HEK293T (cell line): Measurements from ENCODE around the gene RIN2.

ENCODE experiments used
- CTCF ChIA-PET: fragments of 350-600 bp; formaldehyde crosslinking; extraction: SDS; loops from one replicate; lab custom pipeline; 2021; ENCODE audit warnings: antibody characterized with exemption, inconsistent platforms; lab: Yijun Ruan, JAX
- POLR2A ChIA-PET: fragments of 350-600 bp; formaldehyde crosslinking; extraction: SDS; loops from one replicate; lab custom pipeline; 2020; ENCODE audit warnings: antibody characterized with exemption, inconsistent platforms; lab: Yijun Ruan, JAX
- DNase-seq: peaks from one replicate; pipeline ENCODE4 v3.0.0; 2012; ENCODE audit warnings: mixed read lengths; ENCODE audit errors: extremely low spot score
- ARNT ChIP-seq: fragments of 450-650 bp; IDR thresholded peaks from 2 replicates; pipeline ENCODE4 v1.6.1; 2017; ENCODE audit warnings: mild to moderate bottlenecking
- BHLHE40 ChIP-seq: fragments of 450-650 bp; IDR thresholded peaks from 2 replicates; pipeline ENCODE4 v1.6.1; 2016; ENCODE audit warnings: mild to moderate bottlenecking, moderate library complexity, borderline replicate concordance
- CTBP1 ChIP-seq: fragments of 450-650 bp; IDR thresholded peaks from 2 replicates; pipeline ENCODE4 v1.6.1; 2016; ENCODE audit warnings: borderline replicate concordance
- ELF4 ChIP-seq: fragments of 450-650 bp; IDR thresholded peaks from 2 replicates; pipeline ENCODE4 v1.6.1; 2017; ENCODE audit warnings: antibody characterized with exemption
- FOXA1 ChIP-seq: fragments of 450-650 bp; IDR thresholded peaks from 2 replicates; pipeline ENCODE4 v1.6.1; 2016; ENCODE audit warnings: mild to moderate bottlenecking
- FOXK2 ChIP-seq: fragments of 450-650 bp; IDR thresholded peaks from 2 replicates; pipeline ENCODE4 v1.6.1; 2016; ENCODE audit warnings: mild to moderate bottlenecking
- FOXM1 ChIP-seq: fragments of 450-650 bp; IDR thresholded peaks from 2 replicates; pipeline ENCODE4 v1.6.1; 2017; ENCODE audit warnings: mild to moderate bottlenecking, borderline replicate concordance
- HDGF ChIP-seq: fragments of 450-650 bp; IDR thresholded peaks from 2 replicates; pipeline ENCODE4 v1.6.1; 2017; ENCODE audit warnings: antibody characterized with exemption, borderline replicate concordance
- L3MBTL2 ChIP-seq: fragments of 450-650 bp; conservative IDR thresholded peaks from 2 replicates; pipeline ENCODE4 v1.6.1; 2016; ENCODE audit warnings: mild to moderate bottlenecking
- LEF1 ChIP-seq: fragments of 450-650 bp; IDR thresholded peaks from 2 replicates; pipeline ENCODE4 v1.6.1; 2017; ENCODE audit warnings: mild to moderate bottlenecking, borderline replicate concordance
- NFRKB ChIP-seq: fragments of 450-650 bp; IDR thresholded peaks from 2 replicates; pipeline ENCODE4 v1.6.1; 2016; ENCODE audit warnings: mild to moderate bottlenecking, moderate library complexity
- PKNOX1 ChIP-seq: fragments of 450-650 bp; IDR thresholded peaks from 2 replicates; pipeline ENCODE4 v1.6.1; 2016
- SP1 ChIP-seq: fragments of 450-650 bp; IDR thresholded peaks from 2 replicates; pipeline ENCODE4 v1.6.1; 2017
- SUZ12 ChIP-seq: fragments of 450-650 bp; IDR thresholded peaks from 2 replicates; pipeline ENCODE4 v1.6.1; 2016; ENCODE audit warnings: mild to moderate bottlenecking
- TARDBP ChIP-seq: fragments of 450-650 bp; IDR thresholded peaks from 2 replicates; pipeline ENCODE4 v1.6.1; 2016
- ZNF384 ChIP-seq: fragments of 450-650 bp; IDR thresholded peaks from 2 replicates; pipeline ENCODE4 v1.6.1; 2016

Gene RIN2

GRCh38 chr20:19768325-19768842 lies 10.3 kb downstream of the RIN2 start:
- TF ChIP-seq ZNF384: no peak
- TF ChIP-seq NFRKB: no peak
- no peak for TF ChIP-seq SP1
- no peak for TF ChIP-seq L3MBTL2
- TF ChIP-seq CTBP1: no peak
- TF ChIP-seq PKNOX1: no peak
- no peak for TF ChIP-seq BHLHE40
- TF ChIP-seq FOXM1: no peak
- no peak for TF ChIP-seq TARDBP
- no peak for TF ChIP-seq ARNT
- no peak for TF ChIP-seq SUZ12
- no peak for TF ChIP-seq FOXA1
- no peak for TF ChIP-seq LEF1
- no peak for TF ChIP-seq FOXK2
- TF ChIP-seq HDGF: no peak
- TF ChIP-seq ELF4: no peak
- no peak for DNase-seq
- ChIA-PET CTCF (no interaction called here), POLR2A (no interaction called here)

- ChIA-PET POLR2A (no interaction called here), CTCF (interaction anchor here (1.4 kb wide), 1 partner anchor 224 kb away, joined by 3 read pairs; no protein-coding TSS in a partner anchor)
- TF ChIP-seq FOXA1: no peak
- DNase-seq: no peak
Observed at GRCh38 chr20:19769507-19769906, 11.4 kb downstream of the RIN2 start.

GRCh38 chr20:19770375-19770774 lies 12.3 kb downstream of the RIN2 start:
- TF ChIP-seq CTBP1 (no peak), TARDBP (no peak), FOXK2 (no peak), SP1 (no peak), FOXA1 (no peak), BHLHE40 (no peak), PKNOX1 (no peak), SUZ12 (no peak), LEF1 (no peak), ARNT (no peak), ZNF384 (no peak), FOXM1 (no peak), HDGF (no peak), ELF4 (no peak)
- ChIA-PET POLR2A (no interaction called here), CTCF (interaction anchor here (1.4 kb wide), 1 partner anchor 223 kb away, joined by 3 read pairs; no protein-coding TSS in a partner anchor)

GRCh38 chr20:19771031-19771430 lies 13.0 kb downstream of the RIN2 start:
- TF ChIP-seq FOXA1: no peak
- no peak for TF ChIP-seq NFRKB
- TF ChIP-seq SP1: no peak
- TF ChIP-seq FOXM1: no peak
- TF ChIP-seq L3MBTL2: no peak
- TF ChIP-seq HDGF: no peak
- TF ChIP-seq FOXK2: no peak
- TF ChIP-seq TARDBP: no peak
- TF ChIP-seq SUZ12: no peak
- TF ChIP-seq CTBP1: no peak
- TF ChIP-seq PKNOX1: no peak
- no peak for TF ChIP-seq LEF1
- no peak for TF ChIP-seq BHLHE40
- no peak for TF ChIP-seq ELF4
- TF ChIP-seq ARNT: no peak
- TF ChIP-seq ZNF384: no peak
- POLR2A ChIA-PET: no interaction called here
- CTCF ChIA-PET: no interaction called here
- DNase-seq: no peak

More at GRCh38 chr20:19770375-19770774, 12.3 kb downstream of the RIN2 start:
- no peak for DNase-seq

GRCh38 chr20:19773471-19773870 lies 15.4 kb downstream of the RIN2 start:
- TF ChIP-seq HDGF (no peak), FOXA1 (no peak), ELF4 (no peak), LEF1 (no peak), FOXM1 (no peak), SP1 (no peak), ZNF384 (no peak), SUZ12 (no peak), CTBP1 (no peak), BHLHE40 (no peak), L3MBTL2 (no peak), ARNT (no peak), NFRKB (no peak), PKNOX1 (no peak), FOXK2 (no peak), TARDBP (no peak)
- CTCF ChIA-PET: no interaction called here
- POLR2A ChIA-PET: interaction anchor here (1.1 kb wide), 1 partner anchor 16 kb away, joined by 4 read pairs; no protein-coding TSS in a partner anchor

More at GRCh38 chr20:19773471-19773870, 15.4 kb downstream of the RIN2 start:
- DNase-seq: no peak
